Heart left ventricle (tissue), 16 donors: Measurements from ENCODE around the gene PIK3AP1. TPM values are rescaled to one million over a fixed set of nuclear protein-coding genes. Genes with fewer than 3 reads are reported as not detected.

Source experiments
- ATAC-seq, 4 donors: fragments of 200-7000 bp; cut with Tn5 transposase; one replicate each; pipeline ENCODE4 v1.9.1; 2020 to 2022; ENCODE audit warnings: moderate library complexity in 4 of 4, mild to moderate bottlenecking in 3 of 4, moderate number of reproducible peaks in 1 of 4
- DNase-seq, 5 donors: peaks; one replicate each; pipeline ENCODE4 v3.0.0-alpha.2; 2020
- H3K27ac ChIP-seq, 12 donors: fragments of 200-600 bp; sonication (generic) in 4 of 12; one replicate each; pipeline versions ENCODE4 v1.5.0 to v1.8.0; 2016 to 2022; ENCODE audit warnings: mild to moderate bottlenecking in 2 of 12
- H3K27me3 ChIP-seq, 9 donors: fragments of 200-600 bp; sonication (generic) in 2 of 9; one replicate each; pipeline versions ENCODE4 v1.5.1 to v1.8.0; 2016 to 2022; ENCODE audit warnings: mild to moderate bottlenecking in 3 of 9
- H3K36me3 ChIP-seq, 9 donors: fragments of 200-600 bp; sonication (generic) in 2 of 9; one replicate each; pipeline versions ENCODE4 v1.5.0 to v1.8.0; 2018 to 2022; ENCODE audit warnings: mild to moderate bottlenecking in 2 of 9
- H3K4me1 ChIP-seq, 12 donors: fragments of 200-600 bp; sonication (generic) in 4 of 12; one replicate each; pipeline versions ENCODE4 v1.5.0 to v1.8.0; 2016 to 2022; ENCODE audit warnings: mild to moderate bottlenecking in 3 of 12
- H3K4me3 ChIP-seq, 12 donors: fragments of 200-600 bp; sonication (generic) in 4 of 12; one replicate each; pipeline versions ENCODE4 v1.5.0 to v1.8.0; 2017 to 2022; ENCODE audit warnings: mild to moderate bottlenecking in 9 of 12, moderate library complexity in 4 of 12
- H3K9me3 ChIP-seq, 12 donors: fragments of 200-600 bp; sonication (generic) in 4 of 12; one replicate each; pipeline versions ENCODE4 v1.5.0 to v1.8.0; 2016 to 2022; ENCODE audit warnings: mild to moderate bottlenecking in 1 of 12
- CTCF ChIP-seq, 12 donors: fragments of 200-600 bp; sonication (generic) in 4 of 12; IDR thresholded peaks; one replicate each; pipeline versions ENCODE4 v1.5.0 to v1.8.0; 2018 to 2022; ENCODE audit warnings: antibody characterized with exemption in 12 of 12, mild to moderate bottlenecking in 5 of 12
- POLR2A ChIP-seq, 2 donors: fragments of 450-650 bp; IDR thresholded peaks; one replicate each; pipeline ENCODE4 v1.6.1; 2017; ENCODE audit warnings: antibody characterized with exemption in 2 of 2, mild to moderate bottlenecking in 2 of 2, moderate library complexity in 2 of 2
- WGBS, 4 donors: extraction: QIAGEN DNeasy Blood & Tissue Kit in 2 of 4; methylation state at CpG; one replicate each; pipeline versions ENCODE4 v1.1.5 to v1.1.7; 2013 to 2018; 5-methylcytosine and 5-hydroxymethylcytosine counted together
- intact Hi-C, 10 donors: fragments of 100-400 bp; cut with DNase I; formaldehyde crosslinking; loops; one replicate each; pipeline versions ENCODE4 v1.11.1 to v1.14.2; 2022
- polyA plus RNA-seq, 2 donors: library from polyadenylated mRNA; stranded (reverse); fragments of 200-250 nt; gene quantifications; one replicate each; pipeline ENCODE4 v1.2.3, GENCODE V29; 2013
- total RNA-seq, 9 donors: library from RNA; depleted of rRNA in 2 of 9; stranded (reverse); fragments of >200 nt in 2 of 9; fragmentation: NEBNext Ultra II Directional in 3 of 9; extraction: Animal tissue kit (Norgen Biotek cat#: 25700) in 3 of 9; gene quantifications; one replicate each; pipeline versions ENCODE4 v1.1.0 to v1.2.4, GENCODE V29; 2016 to 2023
- donor health status: ischemic (EF 13 %, LVEDD 7.1; RV severe dilation, severe dysfunction).
- donor health status: healthy with polysubstance abuse.
- donor health status: DM: no; HTN: yes; CAD: no.
- donor health status: DM: no; HTN: no; CAD: no.
- donor health status: ischemic (EF 25% LVEDD 6.9; RV normal size, moderate dysfunction).
- donor health status: ischemic (EF 25% LVEDD 5.7; RV mildly dilated, moderate dysfunction).
- donor health status: healthy.
- donor health status: DM: yes; HTN: yes; CAD: no.
- donor health status: ischemic (EF 35%, LVEDD 5.7; RV mildly dilated, moderate dysfunction).
- donor health status: nonischemic (EF 11% LVEDD 7.7; RV severe dilation, severe dysfunction).
- donor health status: DM: yes; HTN: yes; CAD: no.
- donor health status: PGD.
- donor health status: ischemic (EF 29% LVEDD 5.4; RV normal size, mild dysfunction).
- donor health status: nonischemic (EF 23%, LVEDD 6.1; RV moderate dilation, normal function).

The PIK3AP1 gene
- total and polyA plus RNA-seq, 11 donors: 1.3 to 37.9 (median 4.4) TPM

- Histone ChIP-seq H3K4me1 (peaks cover 0 to 48% (median 0%) of the 10 kb centered on the region in 12 donors), H3K27me3 (peaks cover 0 to under 1% (median 0%) of the 10 kb centered on the region in 9 donors), H3K4me3 (no peak overlapping the region), H3K9me3 (no peaks in the 10 kb centered on the region), H3K36me3 (no peaks in the 10 kb centered on the region), H3K27ac (peak overlapping the region in 2 of 12 donors; percentile 7 to 89)
- DNase-seq: no peak
- intact Hi-C loops: no loop called here
- TF ChIP-seq POLR2A (IDR thresholded peaks at IDR 0.05) (no peak), CTCF (IDR thresholded peaks at IDR 0.05) (no peak)
- ATAC-seq: no peak
- 85 to 96% (median 89%) methylated on average over 4 of the region's 4 CpGs for WGBS, 4 donors
Measured at GRCh38 chr10:96672481-96673175, 47.7 kb downstream of the PIK3AP1 start.

GRCh38 chr10:96671211-96671890 is 49.0 kb downstream of the PIK3AP1 start:
- DNase-seq: no peak
- ATAC-seq: no peak

GRCh38 chr10:96670786-96671185 is 49.5 kb downstream of the PIK3AP1 start:
- TF ChIP-seq POLR2A (IDR thresholded peaks at IDR 0.05) (no peak), CTCF (IDR thresholded peaks at IDR 0.05) (no peak)
- Histone ChIP-seq H3K4me3 (no peak overlapping the region), H3K4me1 (peaks cover 0 to 44% (median 0%) of the 10 kb centered on the region in 12 donors), H3K27ac (peak overlapping the region in 1 of 12 donors; percentile 33), H3K27me3 (no peaks in the 10 kb centered on the region), H3K36me3 (no peaks in the 10 kb centered on the region), H3K9me3 (no peaks in the 10 kb centered on the region)
- intact Hi-C loops: no loop called here
- ATAC-seq: no peak
- WGBS, 4 donors: 32 to 43% (median 41%) methylated on average over 4 of the region's 4 CpGs
- no peak for DNase-seq

More at GRCh38 chr10:96671211-96671890, 49.0 kb downstream of the PIK3AP1 start:
- intact Hi-C loops: no loop called here
- H3K27me3 ChIP-seq: no peaks in the 10 kb centered on the region
- TF ChIP-seq CTCF (IDR thresholded peaks at IDR 0.05): no peak
- TF ChIP-seq POLR2A (IDR thresholded peaks at IDR 0.05): no peak
- H3K27ac ChIP-seq: no peak overlapping the region
- no peaks in the 10 kb centered on the region for H3K36me3 ChIP-seq
- WGBS, 4 donors: 78 to 91% (median 88%) methylated on average over 4 of the region's 4 CpGs
- H3K4me1 ChIP-seq: peaks cover 0 to 48% (median 0%) of the 10 kb centered on the region in 12 donors
- H3K4me3 ChIP-seq: no peak overlapping the region
- H3K9me3 ChIP-seq: no peaks in the 10 kb centered on the region

GRCh38 chr10:96667401-96667800 is 52.9 kb downstream of the PIK3AP1 start:
- H3K27me3 ChIP-seq: no peaks in the 10 kb centered on the region
- H3K36me3 ChIP-seq: no peaks in the 10 kb centered on the region
- no peak overlapping the region for H3K27ac ChIP-seq
- peaks cover 0 to 35% (median 0%) of the 10 kb centered on the region in 12 donors for H3K4me1 ChIP-seq
- intact Hi-C loops: no loop called here
- 90 to 94% (median 92%) methylated on average over 3 of the region's 3 CpGs for WGBS, 4 donors
- TF ChIP-seq CTCF (IDR thresholded peaks at IDR 0.05): no peak
- TF ChIP-seq POLR2A (IDR thresholded peaks at IDR 0.05): no peak
- H3K4me3 ChIP-seq: no peak overlapping the region
- ATAC-seq: no peak
- no peaks in the 10 kb centered on the region for H3K9me3 ChIP-seq
- no peak for DNase-seq
